GM12878 (cell line): Measurements from ENCODE around the gene DEPDC1B. TPM values are rescaled to one million over a fixed set of nuclear protein-coding genes. Genes with fewer than 3 reads are reported as not detected.

Experiments used
- ATAC-seq: fragments of 200-7000 bp; cut with Tn5 transposase; 3 replicates; pipeline ENCODE4 v1.9.1; 2020; ENCODE audit warnings: mild to moderate bottlenecking, moderate library complexity
- BruUV-seq: library from RNA; stranded (reverse); fragments of 400-500 nt; replicated peaks from 2 replicates; lab custom pipeline; 2021; lab: Mats Ljungman, UMichigan
- CTCF ChIA-PET: fragments of 300-600 bp; sonication (Branson Sonifier 250); formaldehyde crosslinking; extraction: SDS; loops from one replicate; lab custom pipeline; 2021; ENCODE audit warnings: inconsistent platforms; lab: Yijun Ruan, JAX
- POLR2A ChIA-PET: fragments of 350-600 bp; formaldehyde crosslinking; extraction: SDS; loops from one replicate; lab custom pipeline; 2021; ENCODE audit warnings: inconsistent platforms; lab: Charles Lee
- RAD21 ChIA-PET: fragments of 300-600 bp; sonication (Branson Sonifier 250); formaldehyde crosslinking; loops from one replicate; lab custom pipeline; 2023; ENCODE audit warnings: antibody characterized with exemption; ENCODE audit not compliant: unreplicated experiment; lab: Charles Lee
- SMC1A ChIA-PET: fragments of 300-600 bp; sonication (Branson Sonifier 250); formaldehyde crosslinking; loops from one replicate; lab custom pipeline; 2023; ENCODE audit not compliant: unreplicated experiment, uncharacterized antibody; lab: Charles Lee
- DNase-seq: peaks from one replicate; pipeline ENCODE4 v3.0.0-alpha.2; 2011; ENCODE audit warnings: low read depth, low spot score
- FAIRE-seq: peaks from 3 replicates; lab custom pipeline; 2011; peaks lifted over from hg19 to GRCh38; lab: Jason Lieb, UNC
- H2AFZ ChIP-seq: 2 replicates; pipeline ENCODE4 v1.6.0; 2011; ENCODE audit warnings: low read depth, low read length, control low read depth; ENCODE audit not compliant: control insufficient read depth
- H3K27ac ChIP-seq: 2 replicates; pipeline ENCODE4 v1.5.1; 2011; ENCODE audit warnings: control low read depth; ENCODE audit not compliant: control insufficient read depth, insufficient read depth
- H3K27me3 ChIP-seq, 2 experiments: replicated peaks in 1 of 2; 2 replicates each; pipeline versions ENCODE4 v1.6.0 to v1.6.1; 2011; ENCODE audit warnings: low read length in 1 of 2; ENCODE audit not compliant: control insufficient read depth in 2 of 2, insufficient read depth in 2 of 2
- H3K36me3 ChIP-seq, 2 experiments: 2 replicates each; pipeline ENCODE4 v1.5.1; 2011; ENCODE audit warnings: low read length in 1 of 2; ENCODE audit not compliant: control insufficient read depth in 2 of 2, insufficient read depth in 2 of 2
- H3K4me1 ChIP-seq: 2 replicates; pipeline ENCODE4 v1.6.1; 2011; ENCODE audit warnings: mild to moderate bottlenecking, low read length, moderate library complexity, mixed read lengths; ENCODE audit not compliant: control insufficient read depth, insufficient read depth
- H3K4me2 ChIP-seq: 2 replicates; pipeline ENCODE4 v1.6.0; 2011; ENCODE audit warnings: control low read depth; ENCODE audit not compliant: control insufficient read depth, insufficient read depth
- H3K4me3 ChIP-seq: fragments of 200-600 bp; sonication (generic); 2 replicates; pipeline ENCODE4 v1.5.1; 2016
- H3K79me2 ChIP-seq: 2 replicates; pipeline ENCODE4 v1.6.0; 2011; ENCODE audit warnings: low read length; ENCODE audit not compliant: control insufficient read depth, insufficient read depth
- H3K9ac ChIP-seq: 2 replicates; pipeline ENCODE4 v1.8.0; 2011; ENCODE audit warnings: low read length, control low read depth, mixed read lengths; ENCODE audit not compliant: control insufficient read depth, insufficient read depth
- H3K9me3 ChIP-seq: replicated peaks from 3 replicates; pipeline ENCODE4 v1.5.1; 2011; ENCODE audit warnings: mild to moderate bottlenecking, low read length; ENCODE audit not compliant: control insufficient read depth, insufficient read depth
- H4K20me1 ChIP-seq: 2 replicates; pipeline ENCODE4 v1.6.0; 2011; ENCODE audit not compliant: control insufficient read depth, insufficient read depth
- IRF4 ChIP-seq: IDR thresholded peaks from 2 replicates; pipeline ENCODE4 v1.6.1; 2011; ENCODE audit warnings: low read depth, low read length
- MEF2A ChIP-seq: IDR thresholded peaks from 2 replicates; pipeline ENCODE4 v1.6.1; 2011; ENCODE audit warnings: low read depth, mild to moderate bottlenecking, low read length, moderate library complexity; ENCODE audit not compliant: insufficient read depth
- POLR2AphosphoS2 ChIP-seq: IDR thresholded peaks from 2 replicates; pipeline ENCODE4 v1.6.1; 2011; ENCODE audit warnings: low read depth, mild to moderate bottlenecking, low read length, improper control_type of control experiment, moderate library complexity
- RELA ChIP-seq: fragments of 450-650 bp; IDR thresholded peaks from 2 replicates; pipeline ENCODE4 v1.8.0; 2014; ENCODE audit warnings: borderline replicate concordance; ENCODE audit not compliant: partially characterized antibody
- SIX5 ChIP-seq: IDR thresholded peaks from 2 replicates; pipeline ENCODE4 v1.6.1; 2011; ENCODE audit warnings: mild to moderate bottlenecking, low read depth, low read length, moderate library complexity; ENCODE audit not compliant: severe bottlenecking
- SPI1 ChIP-seq: IDR thresholded peaks from 2 replicates; pipeline ENCODE4 v1.6.1; 2011; ENCODE audit warnings: low read depth, mild to moderate bottlenecking, low read length, moderate library complexity, borderline replicate concordance; ENCODE audit not compliant: insufficient read depth
- SREBF1 ChIP-seq: IDR thresholded peaks from 2 replicates; pipeline ENCODE4 v1.6.1; 2012; ENCODE audit warnings: mild to moderate bottlenecking, low read length
- TCF12 ChIP-seq: IDR thresholded peaks from 2 replicates; pipeline ENCODE4 v1.6.1; 2011; ENCODE audit warnings: low read depth, mild to moderate bottlenecking, low read length
- TCF7 ChIP-seq: IDR thresholded peaks from 2 replicates; pipeline ENCODE4 v1.6.1; 2014; ENCODE audit warnings: antibody characterized with exemption, borderline replicate concordance
- WGBS: methylation state at CpG from one replicate; pipeline ENCODE4 v1.1.6; 2016; ENCODE audit warnings: low lambda C conversion rate; ENCODE audit not compliant: insufficient replicate concordance, insufficient coverage; ENCODE audit errors: missing lambda C conversion rate; 5-methylcytosine and 5-hydroxymethylcytosine counted together
- in situ Hi-C: fragments of 300-500 bp; cut with MboI; formaldehyde crosslinking; loops from 9 replicates; pipeline ENCODE4 v1.14.3; 2018; ENCODE audit warnings: mixed read lengths
- intact Hi-C: fragments of 100-400 bp; cut with micrococcal nuclease; formaldehyde crosslinking; loops from one replicate; pipeline ENCODE4 v1.14.2; 2022; ENCODE audit not compliant: unreplicated experiment
- polyA plus RNA-seq, 11 experiments: library from polyadenylated mRNA; depleted of rRNA in 4 of 11; unstranded in 6 of 11; stranded (reverse) in 5 of 11; fragments of >200 nt; fragmentation: Nextera tagmentation in 4 of 11; fragmentation: Illumina TruSeq in 1 of 11; extraction: Ambion mirVana in 4 of 11; extraction: Trizol in 1 of 11; gene quantifications; 1 replicate in 1 of 11; 2 replicates in 10 of 11; pipeline versions ENCODE4 v1.2.1 to v1.2.3, GENCODE V29; 2011 to 2016; ENCODE audit warnings: inconsistent platforms in 2 of 11, missing spikeins in 2 of 11, low read depth in 1 of 11
- total RNA-seq, 4 experiments: library from RNA; depleted of rRNA in 3 of 4; stranded (reverse); fragments of >200 nt in 3 of 4; fragmentation: Illumina TruSeq in 1 of 4; extraction: Trizol in 1 of 4; gene quantifications; 2 replicates each; pipeline versions ENCODE4 v1.2.1 to v1.2.3, GENCODE V29; 2013 to 2021
- TF ChIP-seq, protein P1 (sequence below): IDR thresholded peaks from 2 replicates; pipeline ENCODE4 v1.6.1; 2011; ENCODE audit warnings: low read depth, low read length, improper control_type of control experiment, borderline replicate concordance
- TF ChIP-seq, protein P2 (sequence below): IDR thresholded peaks from 2 replicates; pipeline ENCODE4 v1.6.1; 2011; ENCODE audit warnings: low read depth, mild to moderate bottlenecking, low read length, moderate library complexity, borderline replicate concordance; ENCODE audit errors: extremely low read depth
- TF ChIP-seq, protein P3 (sequence below): fragments of 450-650 bp; IDR thresholded peaks from 2 replicates; pipeline ENCODE4 v1.6.1; 2017; ENCODE audit warnings: low read depth, mild to moderate bottlenecking, moderate library complexity

DEPDC1B gene
- total and polyA plus RNA-seq, 10 of the 15 experiments (the other 5 are each of a cell fraction or from before 2014, with no cell fraction given): 29.7 to 56.5 (median 35.5) TPM

DNA sequence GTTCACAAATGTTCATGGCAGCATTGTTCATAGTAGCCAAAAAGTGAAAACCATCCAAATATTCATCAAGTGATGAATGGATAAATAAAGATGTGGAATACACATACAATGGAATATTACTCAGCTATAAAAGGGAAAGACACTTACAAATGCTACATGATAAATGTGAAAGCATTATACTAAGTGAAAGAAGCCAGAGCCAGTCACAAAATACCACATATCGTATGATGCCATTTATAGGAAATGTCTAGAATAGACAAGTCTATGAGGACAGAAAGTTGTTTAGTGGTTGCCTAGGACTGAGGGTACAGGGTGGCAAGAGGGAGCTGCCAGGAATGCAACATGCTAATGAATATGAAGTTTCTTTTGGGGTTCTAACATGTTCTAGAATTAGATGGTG is 148.7 kb downstream of the DEPDC1B start:
- peaks cover 2% of the 10 kb centered on the region; the same call in 2 of the 3 replicates for H3K9me3 ChIP-seq
- ChIA-PET POLR2A (no interaction called here), SMC1A (no interaction called here), CTCF (no interaction called here), RAD21 (interaction anchor here (1.1 kb wide), 1 partner anchor 10 kb away, joined by 5 read pairs; no protein-coding TSS in a partner anchor)
- no peaks in the 10 kb centered on the region; the same call in 1 of the 2 replicates for H3K4me1 ChIP-seq
- no peak overlapping the region for H2AFZ ChIP-seq
- H3K27me3 ChIP-seq: no peaks in the 10 kb centered on the region
- in situ Hi-C loops (no loop called here), intact Hi-C loops (no loop called here)
- no peaks in the 10 kb centered on the region for H3K79me2 ChIP-seq
- FAIRE-seq (no peak), DNase-seq (no peak), ATAC-seq (no peak)
- no TSS peak for BruUV-seq
- no peak overlapping the region for H3K27ac ChIP-seq
- H3K36me3 ChIP-seq: no peaks in the 10 kb centered on the region
- H3K9ac ChIP-seq: no peak overlapping the region
- TF ChIP-seq SREBF1: no peak
- H4K20me1 ChIP-seq: no peaks in the 10 kb centered on the region
- no peak overlapping the region for H3K4me3 ChIP-seq
- 94% methylated on average over 1 of the region's 1 CpG for WGBS
- H3K4me2 ChIP-seq: no peak overlapping the region

DNA sequence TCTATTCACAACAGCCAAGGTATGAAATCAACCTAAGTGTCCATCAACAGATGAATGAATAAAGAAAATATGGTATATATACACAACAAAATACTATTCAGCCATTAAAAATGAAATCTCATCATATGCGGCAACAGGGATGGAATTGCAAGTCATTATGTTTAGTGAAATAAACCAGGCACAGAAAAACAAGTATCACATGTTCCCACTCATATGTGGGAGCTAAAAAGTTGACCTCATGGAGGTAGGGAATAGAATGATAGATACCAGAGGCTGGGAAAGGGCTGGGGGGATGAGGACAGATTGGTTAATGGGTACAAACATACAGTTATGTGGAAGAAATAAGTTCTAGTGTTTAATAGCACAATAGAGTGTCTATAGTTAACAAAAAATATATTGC is 149.7 kb downstream of the DEPDC1B start:
- SMC1A ChIA-PET: interaction anchor here (1.2 kb wide), 1 partner anchor 168 kb away, joined by 3 read pairs; no protein-coding TSS in a partner anchor
- CTCF ChIA-PET: no interaction called here
- Histone ChIP-seq H3K4me1 (no peaks in the 10 kb centered on the region; the same call in 1 of the 2 replicates), H3K9ac (no peak overlapping the region), H3K4me2 (no peak overlapping the region), H3K27me3 (no peaks in the 10 kb centered on the region), H4K20me1 (no peaks in the 10 kb centered on the region), H3K9me3 (no peaks in the 10 kb centered on the region; the same call in 1 of the 3 replicates), H2AFZ (no peak overlapping the region), H3K27ac (no peak overlapping the region), H3K4me3 (no peak overlapping the region), H3K79me2 (no peaks in the 10 kb centered on the region), H3K36me3 (no peaks in the 10 kb centered on the region)
- no TSS peak for BruUV-seq
- 90% methylated on average over 1 of the region's 1 CpG for whole genome bisulfite sequencing
- ATAC-seq (no peak), FAIRE-seq (no peak), DNase-seq (no peak)
- intact Hi-C loops (no loop called here), in situ Hi-C loops (no loop called here)
- POLR2A ChIA-PET: no interaction called here
- RAD21 ChIA-PET: no interaction called here
- TF ChIP-seq SPI1 (no peak), RELA (no peak), TCF7 (no peak), MEF2A (no peak), IRF4 (no peak), TCF12 (no peak), SIX5 (no peak), POLR2AphosphoS2 (no peak)
- TF ChIP-seq, protein P1, sequence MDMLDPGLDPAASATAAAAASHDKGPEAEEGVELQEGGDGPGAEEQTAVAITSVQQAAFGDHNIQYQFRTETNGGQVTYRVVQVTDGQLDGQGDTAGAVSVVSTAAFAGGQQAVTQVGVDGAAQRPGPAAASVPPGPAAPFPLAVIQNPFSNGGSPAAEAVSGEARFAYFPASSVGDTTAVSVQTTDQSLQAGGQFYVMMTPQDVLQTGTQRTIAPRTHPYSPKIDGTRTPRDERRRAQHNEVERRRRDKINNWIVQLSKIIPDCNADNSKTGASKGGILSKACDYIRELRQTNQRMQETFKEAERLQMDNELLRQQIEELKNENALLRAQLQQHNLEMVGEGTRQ: no peak
- TF ChIP-seq, protein P2, sequence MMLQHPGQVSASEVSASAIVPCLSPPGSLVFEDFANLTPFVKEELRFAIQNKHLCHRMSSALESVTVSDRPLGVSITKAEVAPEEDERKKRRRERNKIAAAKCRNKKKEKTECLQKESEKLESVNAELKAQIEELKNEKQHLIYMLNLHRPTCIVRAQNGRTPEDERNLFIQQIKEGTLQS: no peak
- TF ChIP-seq, protein P3, sequence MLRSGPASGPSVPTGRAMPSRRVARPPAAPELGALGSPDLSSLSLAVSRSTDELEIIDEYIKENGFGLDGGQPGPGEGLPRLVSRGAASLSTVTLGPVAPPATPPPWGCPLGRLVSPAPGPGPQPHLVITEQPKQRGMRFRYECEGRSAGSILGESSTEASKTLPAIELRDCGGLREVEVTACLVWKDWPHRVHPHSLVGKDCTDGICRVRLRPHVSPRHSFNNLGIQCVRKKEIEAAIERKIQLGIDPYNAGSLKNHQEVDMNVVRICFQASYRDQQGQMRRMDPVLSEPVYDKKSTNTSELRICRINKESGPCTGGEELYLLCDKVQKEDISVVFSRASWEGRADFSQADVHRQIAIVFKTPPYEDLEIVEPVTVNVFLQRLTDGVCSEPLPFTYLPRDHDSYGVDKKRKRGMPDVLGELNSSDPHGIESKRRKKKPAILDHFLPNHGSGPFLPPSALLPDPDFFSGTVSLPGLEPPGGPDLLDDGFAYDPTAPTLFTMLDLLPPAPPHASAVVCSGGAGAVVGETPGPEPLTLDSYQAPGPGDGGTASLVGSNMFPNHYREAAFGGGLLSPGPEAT: no peak
